Duodenal mucosa (tissue), 2 donors: Measurements from ENCODE around the gene SNRPD2.

ENCODE experiments used
- H3K27ac ChIP-seq: one replicate; pipeline ENCODE4 v1.7.0; 2013; ENCODE audit warnings: low read depth, low read length
- H3K27me3 ChIP-seq, 2 donors: one replicate each; pipeline ENCODE4 v1.7.0; 2013; ENCODE audit warnings: low read length in 2 of 2, control low read depth in 1 of 2; ENCODE audit not compliant: insufficient read depth in 2 of 2, control insufficient read depth in 1 of 2
- H3K36me3 ChIP-seq, 2 donors: one replicate each; pipeline ENCODE4 v1.7.0; 2013; ENCODE audit warnings: low read length in 2 of 2, control low read depth in 1 of 2; ENCODE audit not compliant: insufficient read depth in 2 of 2, control insufficient read depth in 1 of 2
- H3K4me1 ChIP-seq, 2 donors: one replicate each; pipeline ENCODE4 v1.7.0; 2013; ENCODE audit warnings: low read length in 2 of 2, control low read depth in 1 of 2; ENCODE audit not compliant: insufficient read depth in 2 of 2, control insufficient read depth in 1 of 2
- H3K4me3 ChIP-seq, 2 donors: one replicate each; pipeline ENCODE4 v1.7.0; 2013; ENCODE audit warnings: low read length in 2 of 2, low read depth in 1 of 2
- H3K9ac ChIP-seq, 2 donors: one replicate each; pipeline ENCODE4 v1.7.0; 2013; ENCODE audit warnings: low read length in 2 of 2, low read depth in 1 of 2
- H3K9me3 ChIP-seq, 2 donors: one replicate each; pipeline ENCODE4 v1.7.0; 2013; ENCODE audit warnings: low read length in 2 of 2, control low read depth in 1 of 2; ENCODE audit not compliant: control insufficient read depth in 1 of 2

Gene SNRPD2

DNA sequence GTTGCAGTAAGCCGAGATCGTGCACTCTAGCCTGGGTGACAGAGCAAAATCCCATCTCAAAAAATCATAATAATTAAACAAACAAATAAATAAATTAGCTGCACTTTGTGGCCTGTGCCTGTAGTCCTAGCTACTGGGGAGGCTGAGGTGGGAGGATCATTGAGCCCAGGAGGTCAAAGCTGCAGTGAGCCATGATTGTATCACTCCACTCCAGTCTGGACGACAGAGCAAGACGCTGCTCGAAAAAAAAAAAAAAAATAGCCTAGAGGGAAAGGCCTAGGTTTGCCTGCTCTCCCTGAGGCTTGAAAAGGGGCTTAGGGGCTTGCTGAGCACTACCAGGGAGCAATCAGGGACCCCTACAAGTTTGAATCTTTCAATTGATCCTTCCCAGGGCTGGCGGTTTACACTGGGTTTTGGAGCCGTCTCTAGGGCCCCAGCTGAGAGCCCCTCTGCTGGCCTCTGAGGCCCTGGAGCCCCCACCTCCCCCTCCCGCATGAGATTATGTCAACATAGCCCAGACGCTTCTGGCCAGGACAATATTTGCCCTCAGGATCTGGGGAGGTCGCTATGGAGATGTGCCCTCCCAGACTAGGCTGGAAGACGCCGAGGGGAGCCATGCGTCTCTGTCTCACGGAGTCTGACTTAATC is 34.1 kb downstream of the SNRPD2 start:
- Histone ChIP-seq H3K27ac (no peak overlapping the region), H3K27me3 (peaks cover 0 to 6% of the 10 kb centered on the region in 2 donors), H3K9me3 (no peaks in the 10 kb centered on the region), H3K36me3 (no peaks in the 10 kb centered on the region), H3K9ac (no peak overlapping the region), H3K4me1 (no peaks in the 10 kb centered on the region), H3K4me3 (no peak overlapping the region)

DNA sequence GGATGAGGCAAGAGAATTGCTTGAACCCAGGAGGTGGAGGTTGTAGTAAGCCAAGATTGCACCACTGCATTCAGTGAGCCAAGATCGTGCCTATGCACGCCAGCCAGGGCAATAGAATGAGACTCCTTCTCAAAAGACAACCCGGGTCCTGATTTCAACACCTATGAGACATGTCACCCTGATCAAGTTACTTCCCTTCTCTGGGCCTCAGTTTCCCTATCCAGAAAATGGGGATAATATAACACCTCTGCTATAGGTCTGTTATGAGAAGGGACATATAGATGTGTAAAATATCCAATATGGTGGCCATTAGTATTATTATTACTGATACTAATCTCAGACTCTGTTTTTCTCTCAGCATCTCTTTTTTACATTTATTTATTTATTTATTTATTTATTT is 36.7 kb downstream of the SNRPD2 start:
- no peak overlapping the region for H3K4me3 ChIP-seq
- H3K27me3 ChIP-seq, result no peaks in the 10 kb centered on the region
- no peak overlapping the region for H3K9ac ChIP-seq
- no peaks in the 10 kb centered on the region for H3K36me3 ChIP-seq
- H3K27ac ChIP-seq, result no peak overlapping the region
- H3K4me1 ChIP-seq, result no peaks in the 10 kb centered on the region
- H3K9me3 ChIP-seq, result no peaks in the 10 kb centered on the region

DNA sequence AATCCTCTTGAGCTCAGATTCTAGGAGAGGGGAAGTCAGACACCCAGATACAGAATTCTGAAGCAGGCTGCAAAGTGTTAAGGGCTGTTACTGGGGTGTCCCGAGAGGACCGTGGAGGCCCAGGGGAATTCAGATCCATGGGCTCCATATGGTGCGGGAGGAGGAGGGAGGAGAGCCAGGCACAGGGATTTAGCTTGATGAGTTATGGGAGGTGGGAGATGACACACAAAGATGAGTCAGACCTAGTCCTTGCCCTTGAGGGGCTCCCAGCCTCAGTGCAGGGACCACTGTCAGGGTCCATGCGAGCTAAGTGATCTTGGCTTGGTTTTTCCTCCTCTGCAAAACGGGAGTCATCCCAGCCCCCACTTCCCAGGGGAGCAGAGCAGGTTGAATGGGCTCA is 38.1 kb downstream of the SNRPD2 start:
- Histone ChIP-seq H3K36me3 (no peaks in the 10 kb centered on the region), H3K9me3 (no peaks in the 10 kb centered on the region), H3K4me3 (no peak overlapping the region), H3K27me3 (no peaks in the 10 kb centered on the region), H3K9ac (no peak overlapping the region), H3K27ac (no peak overlapping the region), H3K4me1 (no peaks in the 10 kb centered on the region)

DNA sequence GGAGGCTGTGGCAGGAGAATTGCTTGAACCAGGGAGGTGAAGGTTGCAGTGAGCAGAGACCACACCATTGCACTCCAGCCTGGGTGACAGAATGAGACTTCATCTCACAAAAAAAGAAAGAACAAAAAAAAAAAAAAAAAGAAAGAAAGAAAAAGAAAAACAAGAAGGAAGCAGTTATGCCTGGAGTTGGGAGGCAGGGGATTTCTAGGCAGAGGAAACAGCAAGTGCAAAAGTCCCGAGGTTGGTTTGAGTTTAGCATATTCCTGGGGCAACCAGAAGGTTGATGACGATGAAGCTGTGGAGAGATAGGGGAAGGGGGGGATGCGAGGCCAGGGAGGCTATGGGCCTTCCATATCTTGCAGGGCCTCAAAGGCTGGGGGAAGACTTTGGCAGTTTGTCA is 41.0 kb downstream of the SNRPD2 start:
- no peaks in the 10 kb centered on the region for H3K9me3 ChIP-seq
- no peak overlapping the region for H3K27ac ChIP-seq
- peaks cover 0 to 7% of the 10 kb centered on the region in 2 donors for H3K4me1 ChIP-seq
- H3K9ac ChIP-seq, result no peak overlapping the region
- H3K36me3 ChIP-seq, result no peaks in the 10 kb centered on the region
- H3K27me3 ChIP-seq, result no peaks in the 10 kb centered on the region
- H3K4me3 ChIP-seq, result no peak overlapping the region

DNA sequence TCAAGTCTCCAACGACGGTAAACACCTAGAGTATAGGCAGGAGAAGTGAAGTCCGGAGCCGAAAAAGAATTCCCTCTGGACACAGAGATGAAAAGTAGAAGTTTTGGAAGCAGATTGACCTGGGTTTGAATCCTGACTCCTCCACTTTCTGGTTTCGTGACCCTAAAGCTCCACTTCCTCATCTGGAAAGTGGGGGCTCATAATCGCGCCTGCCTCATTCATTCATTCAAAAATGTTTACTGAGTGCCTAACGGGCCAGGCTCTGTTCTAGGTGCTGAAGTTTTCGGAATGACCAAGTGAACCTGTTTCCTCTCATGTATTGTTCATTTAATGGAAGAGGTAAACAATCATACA is 45.4 kb downstream of the SNRPD2 start:
- no peaks in the 10 kb centered on the region for H3K9me3 ChIP-seq
- H3K9ac ChIP-seq, result no peak overlapping the region
- H3K27me3 ChIP-seq, result peaks cover 12 to 22% of the 10 kb centered on the region in 2 donors
- peaks cover 19 to 22% of the 10 kb centered on the region in 2 donors for H3K4me1 ChIP-seq
- peak overlapping the region in 1 of 2 donors; percentile 43 for H3K4me3 ChIP-seq
- no peak overlapping the region for H3K27ac ChIP-seq
- no peaks in the 10 kb centered on the region for H3K36me3 ChIP-seq

DNA sequence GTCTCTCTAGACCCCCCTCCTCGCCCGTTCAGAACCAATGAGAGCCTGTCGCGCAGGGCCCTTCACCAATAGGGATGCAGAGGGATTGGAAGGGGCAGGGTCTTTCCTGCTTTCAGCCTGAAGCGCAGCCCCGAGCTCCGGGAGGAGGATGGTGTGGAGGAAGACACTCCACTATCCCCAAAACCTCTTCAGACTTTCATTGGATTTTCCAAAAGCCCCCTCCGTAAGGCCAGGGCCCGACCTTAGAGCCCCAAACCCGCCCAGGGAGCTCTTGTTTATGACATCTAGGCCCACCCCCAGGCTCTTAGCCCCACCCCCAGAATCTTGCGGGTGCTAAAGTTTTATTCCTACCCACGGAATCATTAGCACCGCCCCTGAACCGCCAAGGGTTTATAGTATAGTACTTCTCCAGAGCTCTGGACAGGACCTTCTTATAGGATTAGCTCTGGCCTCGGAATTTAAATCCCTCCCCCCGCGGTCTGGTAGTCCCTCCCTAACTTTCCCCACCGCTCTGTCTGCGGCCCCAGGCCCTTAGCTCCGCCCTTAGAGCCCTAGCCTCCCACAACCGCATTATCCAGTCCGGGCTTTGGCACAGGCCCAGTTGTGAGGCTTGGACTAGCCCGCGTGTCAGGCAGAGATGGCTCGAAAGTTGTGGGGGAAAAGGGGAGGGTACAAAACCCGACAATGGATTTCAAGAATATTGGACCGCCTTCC is 46.0 kb downstream of the SNRPD2 start:
- H3K9ac ChIP-seq, result no peak overlapping the region

DNA sequence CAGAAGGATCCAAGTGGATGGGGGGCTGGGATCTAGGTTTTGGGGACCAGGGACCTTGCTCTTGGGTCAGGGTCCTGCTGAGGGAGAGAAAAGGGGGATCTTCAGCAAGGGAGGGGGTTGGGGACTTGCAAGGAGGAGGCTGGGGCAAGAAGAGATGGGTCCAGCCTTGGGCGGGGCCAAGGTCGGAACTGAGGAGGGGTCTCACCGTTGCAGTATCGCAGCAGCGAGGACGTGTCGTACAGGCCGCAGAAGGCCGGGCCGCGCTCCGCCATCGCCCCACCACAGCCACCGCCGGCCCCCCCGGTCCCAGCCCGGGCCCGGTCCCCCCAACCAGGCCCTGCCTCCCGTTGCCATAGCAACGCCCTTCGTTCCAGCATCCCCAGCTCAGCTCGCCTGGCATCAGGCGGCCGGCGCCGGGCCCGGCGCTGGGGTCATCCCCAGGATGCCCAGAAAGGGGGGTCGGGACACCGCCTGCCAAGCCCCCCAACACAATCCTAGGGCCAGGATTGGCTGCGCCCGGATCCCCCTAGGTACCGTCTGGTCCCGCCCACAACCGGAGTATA is 46.6 kb downstream of the SNRPD2 start:
- Histone ChIP-seq H3K27ac (no peak overlapping the region), H3K36me3 (no peaks in the 10 kb centered on the region), H3K9ac (no peak overlapping the region), H3K27me3 (peaks cover 12 to 22% of the 10 kb centered on the region in 2 donors), H3K4me3 (peak overlapping the region; percentile 43 to 46), H3K9me3 (no peaks in the 10 kb centered on the region), H3K4me1 (peaks cover 26 to 29% of the 10 kb centered on the region in 2 donors)

More for the DNA sequence above, 46.0 kb downstream of the SNRPD2 start:
- Histone ChIP-seq H3K27me3 (peaks cover 12 to 22% of the 10 kb centered on the region in 2 donors), H3K4me3 (peak overlapping the region; percentile 43 to 46), H3K27ac (no peak overlapping the region), H3K9me3 (no peaks in the 10 kb centered on the region), H3K4me1 (peaks cover 24 to 28% of the 10 kb centered on the region in 2 donors), H3K36me3 (no peaks in the 10 kb centered on the region)

DNA sequence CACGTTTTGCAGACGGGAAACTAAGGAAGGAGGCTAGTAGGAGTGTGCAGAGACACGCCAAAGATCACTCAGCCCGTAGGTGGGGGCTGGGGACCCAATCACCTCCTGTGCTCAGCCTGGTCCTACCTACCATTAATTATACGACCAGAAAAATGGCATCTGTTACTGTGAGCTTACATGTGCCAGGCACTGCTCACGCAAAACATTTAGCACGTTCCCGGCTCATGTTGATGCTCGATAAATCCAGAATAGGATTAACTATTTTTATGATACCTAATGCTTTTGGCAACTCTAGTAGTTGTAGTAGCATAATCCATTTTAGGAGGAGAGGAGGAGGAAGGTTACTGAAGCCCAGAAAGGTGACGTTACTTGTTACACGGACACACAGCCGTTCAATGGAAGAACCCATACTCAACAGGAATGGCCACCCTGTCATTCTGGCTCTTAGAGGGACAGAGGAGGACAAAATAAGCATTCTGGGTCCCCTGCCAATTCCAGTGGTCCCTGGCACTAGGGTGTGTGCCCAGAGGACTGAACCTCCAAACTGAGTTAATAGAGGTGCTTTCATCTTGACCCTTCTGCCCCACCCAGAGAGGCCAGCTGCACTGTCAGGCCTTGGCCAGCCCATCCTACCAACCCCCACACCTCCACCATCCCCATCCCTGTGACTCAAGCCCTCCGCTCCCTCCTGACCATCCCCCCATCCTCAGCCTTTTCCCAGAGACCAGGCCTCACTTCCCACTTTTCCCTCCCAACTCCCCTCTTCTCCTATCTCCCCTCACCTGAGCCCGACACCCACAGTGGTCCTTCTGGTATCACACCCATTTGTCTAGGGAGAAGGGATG is 47.6 kb downstream of the SNRPD2 start:
- Histone ChIP-seq H3K9ac (no peak overlapping the region), H3K27ac (no peak overlapping the region)

DNA sequence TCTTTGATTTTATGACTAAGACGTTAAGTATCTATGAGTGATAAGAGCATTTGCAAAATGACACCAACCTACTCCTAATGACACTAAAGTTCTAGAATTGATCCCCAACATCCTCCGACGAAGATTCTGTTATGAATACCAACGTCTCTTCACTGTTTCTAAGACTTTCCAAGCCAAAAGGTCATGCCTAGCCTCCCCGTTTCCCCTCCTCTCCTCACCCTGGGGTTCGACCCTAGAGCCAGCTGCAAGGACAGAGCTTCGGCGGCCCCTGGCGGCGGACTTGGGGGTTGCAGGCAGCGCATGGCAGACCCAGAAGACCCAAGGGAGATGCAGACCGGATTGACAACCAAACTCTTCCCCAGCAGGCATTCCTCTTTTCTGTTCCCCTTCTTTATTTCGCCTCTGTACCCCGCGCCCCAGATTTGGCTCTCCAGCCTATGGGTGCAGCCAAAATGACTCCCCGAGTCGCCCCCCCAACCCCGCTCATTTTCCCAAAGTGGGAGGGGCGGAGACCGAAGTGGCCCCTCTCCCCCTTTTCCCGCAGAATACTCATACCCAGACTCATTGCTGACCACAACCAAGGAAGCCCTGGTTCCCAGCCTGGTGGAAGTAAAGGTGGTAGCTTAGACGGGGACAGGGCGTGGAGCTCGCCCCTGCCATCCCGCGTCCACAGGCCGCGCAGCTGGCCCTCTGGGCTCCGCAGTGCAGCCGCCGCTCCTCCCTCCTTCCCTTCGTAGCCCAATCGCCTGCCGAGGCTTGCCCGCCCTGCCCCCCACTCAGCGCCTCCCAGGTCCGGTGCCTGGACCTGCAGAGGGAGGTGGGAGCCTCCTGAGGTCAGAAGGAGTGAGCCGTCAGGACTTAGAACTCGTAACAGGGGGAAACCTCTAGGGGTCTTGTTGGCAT is 48.5 kb downstream of the SNRPD2 start:
- peaks cover 29 to 38% of the 10 kb centered on the region in 2 donors for H3K4me1 ChIP-seq

More for the DNA sequence above, 47.6 kb downstream of the SNRPD2 start:
- no peaks in the 10 kb centered on the region for H3K9me3 ChIP-seq
- peaks cover 12 to 22% of the 10 kb centered on the region in 2 donors for H3K27me3 ChIP-seq
- H3K36me3 ChIP-seq, result no peaks in the 10 kb centered on the region
- H3K4me3 ChIP-seq, result no peak overlapping the region
- H3K4me1 ChIP-seq, result peaks cover 26 to 29% of the 10 kb centered on the region in 2 donors

More for the DNA sequence above, 48.5 kb downstream of the SNRPD2 start:
- no peaks in the 10 kb centered on the region for H3K9me3 ChIP-seq
- H3K27me3 ChIP-seq, result peaks cover 12 to 22% of the 10 kb centered on the region in 2 donors
- H3K9ac ChIP-seq, result no peak overlapping the region
- H3K36me3 ChIP-seq, result no peaks in the 10 kb centered on the region
- no peak overlapping the region for H3K27ac ChIP-seq
- peak overlapping the region; percentile 8 to 28 for H3K4me3 ChIP-seq
